ENCODE data around the gene PRUNE2. TPM values are rescaled to one million over a fixed set of nuclear protein-coding genes. Genes with fewer than 3 reads are reported as not detected.
A peak's percentile ranks its signal among the peaks of the same experiment; 100 is the strongest.

Gene PRUNE2
- total and polyA plus RNA-seq, 9 of the 15 experiments (the other 6 are each of a cell fraction or from before 2014, with no cell fraction given): 0.05 to 0.45 (median 0.18) TPM; not detected in 1

DNA sequence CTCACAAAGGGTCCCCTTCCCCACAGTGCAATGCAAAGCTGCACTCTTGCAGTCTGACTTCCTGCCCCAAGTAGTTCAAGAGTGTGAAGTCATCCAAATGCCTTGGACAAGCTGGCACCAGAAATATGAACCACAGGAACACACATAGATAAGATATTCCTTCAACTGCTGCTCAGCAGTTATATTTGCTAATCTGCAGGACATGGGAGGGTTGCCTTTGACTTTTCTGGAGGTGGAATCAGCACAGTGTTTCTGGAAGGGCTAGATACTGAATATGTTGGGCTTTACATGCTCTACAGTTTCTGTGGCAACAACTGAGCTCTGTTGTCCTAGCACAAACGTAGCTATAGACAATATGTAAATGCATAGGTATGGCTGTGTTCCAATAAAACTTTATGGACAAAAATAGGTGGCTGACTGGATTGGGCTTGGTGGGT lies 238.4 kb downstream of the PRUNE2 start (continued):
- TF ChIP-seq CBX5 (IDR thresholded peaks at IDR 0.05; ENCODE audit: borderline replicate concordance, low read depth) (no peak), RCOR1 (IDR thresholded peaks at IDR 0.05; ENCODE audit: borderline replicate concordance in 1 of 2, low read depth in 2 of 2, low read length in 2 of 2) (no peak), NONO (IDR thresholded peaks at IDR 0.05; ENCODE audit: low read depth in 2 of 2, low read length in 1 of 2) (no peak), ZC3H4 (CRISPR knock-in tag; IDR thresholded peaks at IDR 0.05; ENCODE audit: borderline replicate concordance) (no peak), EP400 (IDR thresholded peaks at IDR 0.05) (no peak), IRF2 (CRISPR knock-in tag; IDR thresholded peaks at IDR 0.05) (no peak), MAZ (CRISPR knock-in tag; conservative IDR thresholded peaks at IDR 0.05 in 1 of 2, IDR thresholded peaks at IDR 0.05 in 1 of 2) (peak in 1 of 2 experiments; percentile 46; a peak in 1 of 4 replicates), CAMTA2 (CRISPR knock-in tag; conservative IDR thresholded peaks at IDR 0.05) (no peak), POLR2H (tag; IDR thresholded peaks at IDR 0.05; ENCODE audit: low read depth) (no peak), RBM17 (IDR thresholded peaks at IDR 0.05; ENCODE audit: borderline replicate concordance, low read depth, low read length) (no peak), ZNF668 (CRISPR knock-in tag; IDR thresholded peaks at IDR 0.05) (no peak), NR1H2 (CRISPR knock-in tag; IDR thresholded peaks at IDR 0.05) (no peak), ZKSCAN3 (CRISPR knock-in tag; IDR thresholded peaks at IDR 0.05) (no peak), ZBTB9 (CRISPR knock-in tag; IDR thresholded peaks at IDR 0.05) (no peak), SNAPC5 (CRISPR knock-in tag; IDR thresholded peaks at IDR 0.05) (no peak), SIN3A (IDR thresholded peaks at IDR 0.05; ENCODE audit: borderline replicate concordance in 2 of 2, control insufficient read depth in 1 of 2, low read depth in 2 of 2, low read length in 2 of 2) (no peak), CBX3 (IDR thresholded peaks at IDR 0.05; ENCODE audit: borderline replicate concordance in 1 of 2, low read length in 2 of 2) (no peak), ZNF395 (CRISPR knock-in tag; IDR thresholded peaks at IDR 0.05) (no peak), TGIF2 (CRISPR knock-in tag; IDR thresholded peaks at IDR 0.05) (no peak), ZNF830 (CRISPR knock-in tag; IDR thresholded peaks at IDR 0.05) (no peak), MLLT1 (IDR thresholded peaks at IDR 0.05) (no peak), RNF2 (IDR thresholded peaks at IDR 0.05) (no peak; the same call in 1 of the 2 replicates)
- TF ChIP-seq, protein P1, sequence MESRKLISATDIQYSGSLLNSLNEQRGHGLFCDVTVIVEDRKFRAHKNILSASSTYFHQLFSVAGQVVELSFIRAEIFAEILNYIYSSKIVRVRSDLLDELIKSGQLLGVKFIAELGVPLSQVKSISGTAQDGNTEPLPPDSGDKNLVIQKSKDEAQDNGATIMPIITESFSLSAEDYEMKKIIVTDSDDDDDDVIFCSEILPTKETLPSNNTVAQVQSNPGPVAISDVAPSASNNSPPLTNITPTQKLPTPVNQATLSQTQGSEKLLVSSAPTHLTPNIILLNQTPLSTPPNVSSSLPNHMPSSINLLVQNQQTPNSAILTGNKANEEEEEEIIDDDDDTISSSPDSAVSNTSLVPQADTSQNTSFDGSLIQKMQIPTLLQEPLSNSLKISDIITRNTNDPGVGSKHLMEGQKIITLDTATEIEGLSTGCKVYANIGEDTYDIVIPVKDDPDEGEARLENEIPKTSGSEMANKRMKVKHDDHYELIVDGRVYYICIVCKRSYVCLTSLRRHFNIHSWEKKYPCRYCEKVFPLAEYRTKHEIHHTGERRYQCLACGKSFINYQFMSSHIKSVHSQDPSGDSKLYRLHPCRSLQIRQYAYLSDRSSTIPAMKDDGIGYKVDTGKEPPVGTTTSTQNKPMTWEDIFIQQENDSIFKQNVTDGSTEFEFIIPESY (CRISPR knock-in tag; IDR thresholded peaks at IDR 0.05): no peak

Measured in K562 (cell line).